ENCODE measurements around the gene AIDA. TPM values are rescaled to one million over a fixed set of nuclear protein-coding genes. Genes with fewer than 3 reads are reported as not detected.

Gene AIDA
- total RNA-seq, 4 donors from 2014 or later, result 48.2 to 61.9 (median 52.7) TPM

GRCh38 chr1:222702210-222702609 lies 10.1 kb downstream of the AIDA start:
- Histone ChIP-seq H3K9me3 (no peaks in the 10 kb centered on the region), H3K27ac (no peak overlapping the region), H3K4me1 (no peaks in the 10 kb centered on the region), H3K27me3 (no peaks in the 10 kb centered on the region), H3K36me3 (peaks cover 5 to 7% of the 10 kb centered on the region in 2 donors), H3K4me3 (replicated peaks in 1 of 3) (no peak overlapping the region)
- WGBS, 2 donors, result 91% methylated on average over 4 of the region's 4 CpGs
- no peak for TF ChIP-seq POLR2A (IDR thresholded peaks at IDR 0.05)
- no peak for DNase-seq
- intact Hi-C loops (cut with DNase I), result no loop called here

DNA sequence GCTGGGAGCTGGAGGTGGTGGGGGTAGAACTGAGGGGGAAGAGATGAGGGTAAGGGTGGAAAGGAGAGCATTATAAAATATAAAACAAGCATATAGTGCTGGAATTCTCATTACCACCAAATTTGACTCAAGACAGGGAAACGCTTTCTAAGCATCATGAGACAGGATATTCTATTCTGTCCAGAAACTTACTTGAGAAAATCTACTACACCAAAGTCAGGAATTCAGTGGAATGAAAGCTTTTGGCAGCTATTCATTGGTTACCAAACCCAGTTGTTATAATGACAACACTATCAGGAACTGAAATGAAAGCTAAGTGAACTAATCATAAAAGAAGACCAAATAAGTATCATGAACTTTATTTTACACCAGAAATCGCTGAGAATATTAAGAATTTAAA lies 14.5 kb downstream of the AIDA start:
- H3K36me3 ChIP-seq, result peaks cover 5 to 7% of the 10 kb centered on the region in 2 donors
- 87 to 93% methylated on average over 2 of the region's 2 CpGs for WGBS, 2 donors
- no peak for TF ChIP-seq POLR2A (IDR thresholded peaks at IDR 0.05)
- TF ChIP-seq, protein P1, sequence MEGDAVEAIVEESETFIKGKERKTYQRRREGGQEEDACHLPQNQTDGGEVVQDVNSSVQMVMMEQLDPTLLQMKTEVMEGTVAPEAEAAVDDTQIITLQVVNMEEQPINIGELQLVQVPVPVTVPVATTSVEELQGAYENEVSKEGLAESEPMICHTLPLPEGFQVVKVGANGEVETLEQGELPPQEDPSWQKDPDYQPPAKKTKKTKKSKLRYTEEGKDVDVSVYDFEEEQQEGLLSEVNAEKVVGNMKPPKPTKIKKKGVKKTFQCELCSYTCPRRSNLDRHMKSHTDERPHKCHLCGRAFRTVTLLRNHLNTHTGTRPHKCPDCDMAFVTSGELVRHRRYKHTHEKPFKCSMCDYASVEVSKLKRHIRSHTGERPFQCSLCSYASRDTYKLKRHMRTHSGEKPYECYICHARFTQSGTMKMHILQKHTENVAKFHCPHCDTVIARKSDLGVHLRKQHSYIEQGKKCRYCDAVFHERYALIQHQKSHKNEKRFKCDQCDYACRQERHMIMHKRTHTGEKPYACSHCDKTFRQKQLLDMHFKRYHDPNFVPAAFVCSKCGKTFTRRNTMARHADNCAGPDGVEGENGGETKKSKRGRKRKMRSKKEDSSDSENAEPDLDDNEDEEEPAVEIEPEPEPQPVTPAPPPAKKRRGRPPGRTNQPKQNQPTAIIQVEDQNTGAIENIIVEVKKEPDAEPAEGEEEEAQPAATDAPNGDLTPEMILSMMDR (IDR thresholded peaks at IDR 0.05), result no peak

DNA sequence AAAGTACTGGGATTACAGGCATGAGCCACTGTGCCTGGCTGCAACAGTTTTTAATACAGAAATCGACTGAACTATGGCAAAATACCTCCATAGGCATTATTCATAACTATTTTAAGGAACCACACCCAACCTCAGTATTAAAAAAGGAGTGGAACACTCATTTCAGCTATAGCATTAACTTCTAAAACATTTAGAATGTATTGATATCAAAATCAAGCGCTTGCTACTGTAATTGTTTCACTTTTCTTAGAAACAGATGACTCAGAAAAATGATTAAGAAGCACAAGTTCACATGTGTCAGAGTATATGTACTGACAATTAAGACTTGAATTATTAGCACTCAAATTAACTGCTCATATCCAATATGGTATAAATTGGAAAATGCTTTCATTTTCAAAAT lies 15.1 kb downstream of the AIDA start:
- H3K27ac ChIP-seq, result no peak overlapping the region
- intact Hi-C loops (cut with DNase I), result no loop called here
- WGBS, 2 donors, result 90 to 97% methylated on average over 2 of the region's 2 CpGs
- peaks cover 0 to 7% of the 10 kb centered on the region in 2 donors for H3K36me3 ChIP-seq
- H3K4me1 ChIP-seq, result no peaks in the 10 kb centered on the region
- TF ChIP-seq, protein P1 (IDR thresholded peaks at IDR 0.05), result no peak
- no peak for TF ChIP-seq POLR2A (IDR thresholded peaks at IDR 0.05)
- no peak for DNase-seq
- no peak overlapping the region for H3K4me3 ChIP-seq (replicated peaks in 1 of 3)
- H3K27me3 ChIP-seq, result no peaks in the 10 kb centered on the region
- H3K9me3 ChIP-seq, result no peaks in the 10 kb centered on the region

More for the DNA sequence above, 14.5 kb downstream of the AIDA start:
- DNase-seq, result no peak
- no peak overlapping the region for H3K27ac ChIP-seq
- intact Hi-C loops (cut with DNase I), result no loop called here
- no peaks in the 10 kb centered on the region for H3K9me3 ChIP-seq
- no peaks in the 10 kb centered on the region for H3K4me1 ChIP-seq
- no peaks in the 10 kb centered on the region for H3K27me3 ChIP-seq
- H3K4me3 ChIP-seq (replicated peaks in 1 of 3), result no peak overlapping the region

- no peaks in the 10 kb centered on the region for H3K4me1 ChIP-seq
- no peaks in the 10 kb centered on the region for H3K9me3 ChIP-seq
- DNase-seq, result no peak
- H3K27ac ChIP-seq, result no peak overlapping the region
- H3K27me3 ChIP-seq, result no peaks in the 10 kb centered on the region
- intact Hi-C loops (cut with DNase I), result no loop called here
- 97% methylated on average over 8 of the region's 8 CpGs for WGBS, 2 donors
- H3K4me3 ChIP-seq (replicated peaks in 1 of 3), result no peak overlapping the region
- peaks cover 0 to 6% of the 10 kb centered on the region in 2 donors for H3K36me3 ChIP-seq
- no peak for TF ChIP-seq POLR2A (IDR thresholded peaks at IDR 0.05)
- TF ChIP-seq, protein P1 (IDR thresholded peaks at IDR 0.05), result no peak
These were observed 15.6 kb downstream of the AIDA start for GRCh38 chr1:222696741-222697140.

DNA sequence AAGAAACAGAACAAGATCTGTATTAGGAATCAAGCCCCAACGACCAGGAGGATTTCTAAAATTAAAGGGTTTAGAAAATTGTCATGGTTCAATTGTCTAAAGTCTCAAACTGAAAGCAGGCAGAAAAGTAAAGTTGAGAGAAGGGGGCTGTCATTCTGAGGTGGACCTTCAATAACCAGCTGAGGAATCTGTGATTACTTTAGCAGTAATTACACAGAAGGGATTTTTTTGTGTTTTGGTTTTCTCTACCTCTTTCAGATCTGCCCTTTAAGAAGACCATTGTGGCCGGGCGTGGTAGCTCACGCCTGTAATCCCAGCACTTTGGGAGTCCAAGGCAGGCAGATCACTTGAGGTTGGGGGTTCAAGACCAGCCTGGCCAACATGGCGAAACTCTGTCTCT lies 17.4 kb downstream of the AIDA start:
- H3K27me3 ChIP-seq, result no peaks in the 10 kb centered on the region
- H3K4me3 ChIP-seq (replicated peaks in 1 of 3), result no peak overlapping the region
- DNase-seq, result no peak
- H3K9me3 ChIP-seq, result no peaks in the 10 kb centered on the region
- intact Hi-C loops (cut with DNase I), result no loop called here
- H3K27ac ChIP-seq, result no peak overlapping the region
- no peaks in the 10 kb centered on the region for H3K4me1 ChIP-seq
- H3K36me3 ChIP-seq, result no peaks in the 10 kb centered on the region
- WGBS, 2 donors, result 90% methylated on average over 5 of the region's 5 CpGs
- no peak for TF ChIP-seq POLR2A (IDR thresholded peaks at IDR 0.05)
- TF ChIP-seq, protein P1 (IDR thresholded peaks at IDR 0.05), result no peak

- WGBS, 2 donors, result 94 to 100% methylated on average over 1 of the region's 1 CpG
- Histone ChIP-seq H3K36me3 (peaks cover 0 to 9% of the 10 kb centered on the region in 2 donors), H3K4me3 (replicated peaks in 1 of 3) (no peak overlapping the region), H3K27ac (no peak overlapping the region), H3K27me3 (no peaks in the 10 kb centered on the region), H3K4me1 (no peaks in the 10 kb centered on the region), H3K9me3 (no peaks in the 10 kb centered on the region)
- intact Hi-C loops (cut with DNase I), result no loop called here
- no peak for DNase-seq
- TF ChIP-seq POLR2A (IDR thresholded peaks at IDR 0.05), result no peak
- TF ChIP-seq, protein P1 (IDR thresholded peaks at IDR 0.05), result no peak
These were observed 21.3 kb downstream of the AIDA start for GRCh38 chr1:222691016-222691415.

Measured in thyroid gland (tissue), 4 donors.